HEK293 (cell line): ENCODE results near the gene ASXL2.
A peak's percentile ranks its signal among the peaks of the same experiment; 100 is the strongest.

ENCODE experiments used
- GFI1B ChIP-seq: fragments of 450-650 bp; formaldehyde crosslinking; IDR thresholded peaks from 2 replicates; pipeline ENCODE4 v1.5.1; 2016; ENCODE audit warnings: missing biosample characterization, missing genetic modification characterization
- GLI4 ChIP-seq: fragments of 450-650 bp; formaldehyde crosslinking; IDR thresholded peaks from 2 replicates; pipeline ENCODE4 v1.5.1; 2016; ENCODE audit warnings: missing biosample characterization, missing genetic modification characterization
- HOXA7 ChIP-seq: sonication (generic); formaldehyde crosslinking; IDR thresholded peaks from 2 replicates; pipeline ENCODE4 v1.8.1; 2022; ENCODE audit warnings: missing genetic modification reagents, borderline replicate concordance
- KLF10 ChIP-seq: fragments of 450-650 bp; IDR thresholded peaks from 2 replicates; pipeline ENCODE4 v1.5.1; 2018; ENCODE audit warnings: missing biosample characterization, mild to moderate bottlenecking, missing genetic modification characterization
- MEIS1 ChIP-seq: sonication (generic); formaldehyde crosslinking; IDR thresholded peaks from 2 replicates; pipeline ENCODE4 v1.8.1; 2022; ENCODE audit warnings: missing genetic modification reagents, mild to moderate bottlenecking, borderline replicate concordance
- OVOL3 ChIP-seq: fragments of 450-650 bp; formaldehyde crosslinking; IDR thresholded peaks from 2 replicates; pipeline ENCODE4 v1.5.1; 2016; ENCODE audit warnings: missing biosample characterization, missing genetic modification characterization
- PATZ1 ChIP-seq: fragments of 450-650 bp; formaldehyde crosslinking; IDR thresholded peaks from 2 replicates; pipeline ENCODE4 v1.5.1; 2016; ENCODE audit warnings: missing biosample characterization, missing genetic modification characterization
- WT1 ChIP-seq: fragments of 450-650 bp; formaldehyde crosslinking; IDR thresholded peaks from 2 replicates; pipeline ENCODE4 v1.5.1; 2016; ENCODE audit warnings: missing biosample characterization, missing genetic modification characterization
- ZBTB11 ChIP-seq: fragments of 450-650 bp; formaldehyde crosslinking; conservative IDR thresholded peaks from 2 replicates; pipeline ENCODE4 v1.5.1; 2016; ENCODE audit warnings: low read depth, missing biosample characterization, missing genetic modification characterization
- ZBTB8A ChIP-seq: fragments of 450-650 bp; formaldehyde crosslinking; IDR thresholded peaks from 2 replicates; pipeline ENCODE4 v1.5.1; 2016; ENCODE audit warnings: missing biosample characterization, missing genetic modification characterization
- ZNF148 ChIP-seq: fragments of 450-650 bp; formaldehyde crosslinking; IDR thresholded peaks from 2 replicates; pipeline ENCODE4 v1.5.0; 2017; ENCODE audit warnings: missing biosample characterization, missing genetic modification characterization, borderline replicate concordance
- ZNF16 ChIP-seq: fragments of 450-650 bp; formaldehyde crosslinking; IDR thresholded peaks from 2 replicates; pipeline ENCODE4 v1.5.1; 2016; ENCODE audit warnings: low read depth, missing biosample characterization, missing genetic modification characterization
- ZNF174 ChIP-seq: fragments of 450-650 bp; formaldehyde crosslinking; IDR thresholded peaks from 2 replicates; pipeline ENCODE4 v1.5.0; 2017; ENCODE audit warnings: missing biosample characterization, mild to moderate bottlenecking, missing genetic modification characterization
- ZNF311 ChIP-seq: fragments of 450-650 bp; formaldehyde crosslinking; IDR thresholded peaks from 2 replicates; pipeline ENCODE4 v1.5.1; 2017; ENCODE audit warnings: missing biosample characterization, missing genetic modification characterization, borderline replicate concordance
- ZNF341 ChIP-seq: fragments of 450-650 bp; formaldehyde crosslinking; IDR thresholded peaks from 2 replicates; pipeline ENCODE4; 2016; ENCODE audit warnings: low read depth, missing biosample characterization, missing genetic modification characterization
- ZNF354C ChIP-seq: fragments of 450-650 bp; formaldehyde crosslinking; IDR thresholded peaks from 2 replicates; pipeline ENCODE4 v1.5.1; 2016; ENCODE audit warnings: missing biosample characterization, missing genetic modification characterization, low read depth, borderline replicate concordance
- ZNF366 ChIP-seq: fragments of 450-650 bp; formaldehyde crosslinking; conservative IDR thresholded peaks from 2 replicates; pipeline ENCODE4 v1.5.1; 2016; ENCODE audit warnings: missing biosample characterization, missing genetic modification characterization
- ZNF501 ChIP-seq: fragments of 450-650 bp; formaldehyde crosslinking; IDR thresholded peaks from 2 replicates; pipeline ENCODE4 v1.5.1; 2016; ENCODE audit warnings: missing biosample characterization, missing genetic modification characterization
- ZNF510 ChIP-seq: fragments of 450-650 bp; formaldehyde crosslinking; IDR thresholded peaks from 2 replicates; pipeline ENCODE4 v1.5.1; 2018; ENCODE audit warnings: mild to moderate bottlenecking, missing genetic modification characterization, missing biosample characterization; ENCODE audit not compliant: insufficient replicate concordance
- ZNF521 ChIP-seq: fragments of 450-650 bp; formaldehyde crosslinking; IDR thresholded peaks from 2 replicates; pipeline ENCODE4 v1.5.1; 2017; ENCODE audit warnings: missing biosample characterization, mild to moderate bottlenecking, missing genetic modification characterization
- ZNF560 ChIP-seq: fragments of 450-650 bp; formaldehyde crosslinking; IDR thresholded peaks from 2 replicates; pipeline ENCODE4 v1.5.1; 2017; ENCODE audit warnings: missing biosample characterization, missing genetic modification characterization, borderline replicate concordance
- ZNF596 ChIP-seq: fragments of 450-650 bp; IDR thresholded peaks from 2 replicates; pipeline ENCODE4 v1.5.0; 2018; ENCODE audit warnings: missing biosample characterization, mild to moderate bottlenecking, missing genetic modification characterization, moderate library complexity
- ZNF610 ChIP-seq: fragments of 450-650 bp; formaldehyde crosslinking; IDR thresholded peaks from 2 replicates; pipeline ENCODE4 v1.5.1; 2016; ENCODE audit warnings: missing biosample characterization, missing genetic modification characterization, borderline replicate concordance
- ZNF660 ChIP-seq: fragments of 450-650 bp; IDR thresholded peaks from 2 replicates; pipeline ENCODE4 v1.5.1; 2018; ENCODE audit warnings: missing biosample characterization, mild to moderate bottlenecking, missing genetic modification characterization
- ZNF704 ChIP-seq: fragments of 450-650 bp; formaldehyde crosslinking; IDR thresholded peaks from 2 replicates; pipeline ENCODE4 v1.5.1; 2016; ENCODE audit warnings: missing biosample characterization, missing genetic modification characterization
- ZNF792 ChIP-seq: fragments of 450-650 bp; formaldehyde crosslinking; IDR thresholded peaks from 2 replicates; pipeline ENCODE4 v1.5.1; 2016; ENCODE audit warnings: missing biosample characterization, missing genetic modification characterization
- ZSCAN18 ChIP-seq: fragments of 450-650 bp; formaldehyde crosslinking; IDR thresholded peaks from 2 replicates; pipeline ENCODE4 v1.5.1; 2016; ENCODE audit warnings: missing biosample characterization, missing genetic modification characterization

The ASXL2 gene

GRCh38 chr2:25878361-25879132, at the start of gene ASXL2 (continued):
- TF ChIP-seq ZNF704 (tag by site-specific recombination), result no peak
- TF ChIP-seq ZNF16 (tag by site-specific recombination), result no peak
- TF ChIP-seq GLI4 (tag by site-specific recombination), result no peak
- no peak for TF ChIP-seq ZSCAN18 (tag by site-specific recombination)
- TF ChIP-seq ZNF610, result no peak
- peak; percentile 87 for TF ChIP-seq ZBTB8A
- no peak for TF ChIP-seq ZNF596 (tag by site-specific recombination)
- no peak for TF ChIP-seq ZNF148 (tag by site-specific recombination)
- peak; percentile 72 for TF ChIP-seq ZBTB11 (tag by site-specific recombination)
- no peak for TF ChIP-seq ZNF521 (tag by site-specific recombination)
- TF ChIP-seq ZNF510 (tag by site-specific recombination), result no peak
- TF ChIP-seq HOXA7 (CRISPR knock-in tag), result no peak
- no peak for TF ChIP-seq WT1 (tag by site-specific recombination)
- TF ChIP-seq ZNF354C (tag by site-specific recombination), result no peak
- no peak for TF ChIP-seq ZNF792 (tag by site-specific recombination)
- TF ChIP-seq ZNF311 (tag by site-specific recombination), result no peak
- no peak for TF ChIP-seq ZNF174
- TF ChIP-seq GFI1B, result no peak
- no peak for TF ChIP-seq PATZ1
- TF ChIP-seq ZNF560 (tag by site-specific recombination), result no peak
- no peak; the same call in 1 of the 2 replicates for TF ChIP-seq ZNF660
- TF ChIP-seq OVOL3 (tag by site-specific recombination), result no peak
- TF ChIP-seq ZNF341 (tag by site-specific recombination), result no peak
- TF ChIP-seq ZNF366 (tag by site-specific recombination), result no peak
- no peak for TF ChIP-seq MEIS1 (CRISPR knock-in tag)
- peak; percentile 24; the same call in 1 of the 2 replicates for TF ChIP-seq KLF10 (tag by site-specific recombination)
- TF ChIP-seq ZNF501 (tag by site-specific recombination), result no peak
